ENCODE data around the gene DNMBP.

- TF ChIP-seq POLR2A (IDR thresholded peaks at IDR 0.05; ENCODE audit: low read depth, low read length) (no peak), TAF1 (IDR thresholded peaks at IDR 0.05; ENCODE audit: borderline replicate concordance, low read depth, low read length) (no peak)
These were observed 409 bp downstream of the DNMBP start for GRCh38 chr10:100009283-100009792.
